Keratinocyte (primary cell): ENCODE data around the gene L3MBTL2. TPM values are rescaled to one million over a fixed set of nuclear protein-coding genes. Genes with fewer than 3 reads are reported as not detected.

Experiments used
- DNase-seq: peaks from one replicate; pipeline ENCODE4 v3.0.0-alpha.2; 2011; ENCODE audit warnings: low read depth, missing footprints, low spot score
- FAIRE-seq: peaks from 2 replicates; lab custom pipeline; 2011; peaks lifted over from hg19 to GRCh38; lab: Jason Lieb, UNC
- H2AFZ ChIP-seq: 2 replicates; pipeline ENCODE4 v1.6.0; 2012; ENCODE audit warnings: low read length, control low read depth, inconsistent platforms; ENCODE audit not compliant: control insufficient read depth
- H3K27ac ChIP-seq: 2 replicates; pipeline ENCODE4 v1.5.1; 2011; ENCODE audit warnings: low read length; ENCODE audit not compliant: control insufficient read depth, insufficient read depth
- H3K27me3 ChIP-seq: 3 replicates; pipeline ENCODE4 v1.6.0; 2011; ENCODE audit warnings: low read length; ENCODE audit not compliant: control insufficient read depth, insufficient read depth; ENCODE audit errors: extremely low read depth
- H3K36me3 ChIP-seq, 2 experiments: 2 replicates in 1 of 2; 3 replicates in 1 of 2; pipeline ENCODE4 v1.5.1; 2011; ENCODE audit warnings: low read length in 2 of 2, mild to moderate bottlenecking in 1 of 2; ENCODE audit not compliant: control insufficient read depth in 2 of 2, insufficient read depth in 2 of 2; ENCODE audit errors: extremely low read depth in 1 of 2
- H3K4me1 ChIP-seq: 3 replicates; pipeline ENCODE4 v1.5.1; 2011; ENCODE audit warnings: low read length; ENCODE audit not compliant: control insufficient read depth, insufficient read depth; ENCODE audit errors: extremely low read depth
- H3K4me2 ChIP-seq: 3 replicates; pipeline ENCODE4 v1.6.0; 2011; ENCODE audit warnings: low read depth, low read length; ENCODE audit not compliant: control insufficient read depth, insufficient read depth; ENCODE audit errors: extremely low read depth
- H3K4me3 ChIP-seq, 3 experiments: fragments of 200-600 bp in 1 of 3; sonication (generic) in 1 of 3; 2 replicates in 2 of 3; 3 replicates in 1 of 3; pipeline ENCODE4 v1.5.1; 2011 to 2016; ENCODE audit warnings: low read length in 3 of 3, mild to moderate bottlenecking in 3 of 3, control low read depth in 2 of 3, inconsistent platforms in 1 of 3, low read depth in 1 of 3, mixed read lengths in 1 of 3, mixed run types in 1 of 3, moderate library complexity in 1 of 3; ENCODE audit not compliant: control insufficient read depth in 2 of 3, insufficient read depth in 2 of 3; ENCODE audit errors: extremely low read depth in 1 of 3
- H3K79me2 ChIP-seq: 2 replicates; pipeline ENCODE4 v1.6.0; 2012; ENCODE audit warnings: low read length; ENCODE audit not compliant: control insufficient read depth, insufficient read depth
- H3K9ac ChIP-seq: 3 replicates; pipeline ENCODE4 v1.6.0; 2011; ENCODE audit warnings: low read length; ENCODE audit not compliant: control insufficient read depth, insufficient read depth; ENCODE audit errors: extremely low read depth
- H3K9me1 ChIP-seq: 3 replicates; pipeline ENCODE4 v1.6.0; 2011; ENCODE audit warnings: low read length; ENCODE audit not compliant: control insufficient read depth, insufficient read depth; ENCODE audit errors: extremely low read depth
- H3K9me3 ChIP-seq: 2 replicates; pipeline ENCODE4 v1.5.1; 2012; ENCODE audit warnings: low read depth, low read length; ENCODE audit not compliant: control insufficient read depth
- H4K20me1 ChIP-seq: 3 replicates; pipeline ENCODE4 v1.6.0; 2011; ENCODE audit warnings: low read length; ENCODE audit not compliant: control insufficient read depth, insufficient read depth; ENCODE audit errors: extremely low read depth
- EZH2 ChIP-seq: IDR thresholded peaks from one replicate; pipeline ENCODE4 v1.6.1; 2012; ENCODE audit warnings: inconsistent platforms, mild to moderate bottlenecking, low read length, moderate library complexity
- dilution Hi-C: fragments of 300-500 bp; cut with MboI; formaldehyde crosslinking; loops from one replicate; pipeline ENCODE4 v1.7.0; 2020; ENCODE audit warnings: low sequenced_read_pairs; ENCODE audit not compliant: extremely low pct_ligation_motif_present
- polyA plus RNA-seq, 5 experiments: library from polyadenylated mRNA; depleted of rRNA in 3 of 5; stranded (reverse) in 3 of 5; stranded (forward) in 1 of 5; unstranded in 1 of 5; fragments of >200 nt; gene quantifications; 1 replicate in 1 of 5; 2 replicates in 3 of 5; 3 replicates in 1 of 5; pipeline versions ENCODE4 v1.2.1 to v1.2.3, GENCODE V29; 2011 to 2012; ENCODE audit warnings: missing spikeins in 2 of 5, low read depth in 1 of 5, low replicate concordance in 1 of 5
- TF ChIP-seq, protein P1 (sequence below), 3 experiments: IDR thresholded peaks in 1 of 3; conservative IDR thresholded peaks in 1 of 3; optimal IDR thresholded peaks in 1 of 3; 2 replicates in 2 of 3; 3 replicates in 1 of 3; pipeline versions ENCODE3 to v1.5.1; 2011; ENCODE audit warnings: low read length in 3 of 3, mild to moderate bottlenecking in 3 of 3, moderate library complexity in 2 of 3, control low read depth in 1 of 3, inconsistent platforms in 1 of 3; ENCODE audit not compliant: insufficient read depth in 2 of 3; ENCODE audit errors: extremely low read depth in 1 of 3

L3MBTL2 gene
- polyA plus RNA-seq, 1 donor (not counting 4 experiments of a cell fraction or from before 2014, with no cell fraction given), result 16.7 TPM

DNA sequence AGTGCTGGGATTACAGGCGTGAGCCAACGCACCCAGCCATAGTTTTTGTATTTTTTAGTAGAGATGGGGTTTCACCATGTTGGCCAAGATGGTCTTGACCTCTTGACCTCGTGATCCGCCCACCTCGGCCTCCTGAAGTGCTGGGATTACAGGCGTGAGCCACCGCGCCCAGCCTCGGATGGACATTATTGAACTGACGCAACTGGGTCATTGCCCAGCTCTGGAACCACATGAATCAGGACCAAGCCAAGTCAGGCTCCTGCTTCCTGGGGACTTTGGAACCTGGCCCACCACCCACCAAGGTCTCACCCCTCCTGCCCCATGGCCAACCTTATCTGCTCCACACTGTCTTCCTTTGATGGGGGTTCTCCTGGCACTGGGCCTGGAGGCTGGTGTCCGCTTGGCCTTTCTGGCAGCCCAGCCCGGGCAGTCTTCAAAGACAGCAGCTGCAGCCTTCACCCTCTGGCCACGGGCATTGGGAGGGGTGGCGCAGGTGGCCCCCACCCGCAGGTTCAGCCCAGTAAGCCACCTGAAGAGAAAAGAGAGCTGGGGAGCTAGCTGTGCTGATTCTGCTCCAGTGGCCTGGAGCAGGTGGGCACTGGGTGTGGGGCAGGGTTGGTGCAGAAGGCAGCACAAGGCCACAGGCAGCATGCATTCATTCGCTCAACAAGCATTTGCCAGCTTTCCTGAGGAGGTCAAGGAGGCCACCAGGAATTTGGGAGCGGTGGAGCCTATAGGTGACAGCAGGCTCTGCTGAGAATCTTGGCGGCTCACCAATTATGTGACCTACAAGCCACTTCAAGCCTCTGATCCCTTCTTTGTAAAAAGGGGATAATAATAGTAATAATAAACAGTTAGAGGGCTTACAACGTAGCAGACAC is 29.9 kb downstream of the L3MBTL2 start:
- no peak overlapping the region for H2AFZ ChIP-seq
- H3K27me3 ChIP-seq, result no peaks in the 10 kb centered on the region
- H3K9me3 ChIP-seq, result no peaks in the 10 kb centered on the region
- TF ChIP-seq, protein P1, sequence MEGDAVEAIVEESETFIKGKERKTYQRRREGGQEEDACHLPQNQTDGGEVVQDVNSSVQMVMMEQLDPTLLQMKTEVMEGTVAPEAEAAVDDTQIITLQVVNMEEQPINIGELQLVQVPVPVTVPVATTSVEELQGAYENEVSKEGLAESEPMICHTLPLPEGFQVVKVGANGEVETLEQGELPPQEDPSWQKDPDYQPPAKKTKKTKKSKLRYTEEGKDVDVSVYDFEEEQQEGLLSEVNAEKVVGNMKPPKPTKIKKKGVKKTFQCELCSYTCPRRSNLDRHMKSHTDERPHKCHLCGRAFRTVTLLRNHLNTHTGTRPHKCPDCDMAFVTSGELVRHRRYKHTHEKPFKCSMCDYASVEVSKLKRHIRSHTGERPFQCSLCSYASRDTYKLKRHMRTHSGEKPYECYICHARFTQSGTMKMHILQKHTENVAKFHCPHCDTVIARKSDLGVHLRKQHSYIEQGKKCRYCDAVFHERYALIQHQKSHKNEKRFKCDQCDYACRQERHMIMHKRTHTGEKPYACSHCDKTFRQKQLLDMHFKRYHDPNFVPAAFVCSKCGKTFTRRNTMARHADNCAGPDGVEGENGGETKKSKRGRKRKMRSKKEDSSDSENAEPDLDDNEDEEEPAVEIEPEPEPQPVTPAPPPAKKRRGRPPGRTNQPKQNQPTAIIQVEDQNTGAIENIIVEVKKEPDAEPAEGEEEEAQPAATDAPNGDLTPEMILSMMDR (optimal IDR thresholded peaks at IDR 0.05 in 1 of 3, IDR thresholded peaks at IDR 0.05 in 1 of 3, conservative IDR thresholded peaks at IDR 0.05 in 1 of 3; ENCODE audit: extremely low read depth in 1 of 3, insufficient read depth in 2 of 3, low read length in 3 of 3), result no peak
- TF ChIP-seq EZH2, result no peak
- no peaks in the 10 kb centered on the region for H4K20me1 ChIP-seq
- no peak overlapping the region for H3K27ac ChIP-seq
- H3K4me3 ChIP-seq, result no peak overlapping the region
- dilution Hi-C loops, result no loop called here
- H3K9me1 ChIP-seq, result no peaks in the 10 kb centered on the region
- no peaks in the 10 kb centered on the region for H3K79me2 ChIP-seq
- H3K4me1 ChIP-seq, result peaks cover 18% of the 10 kb centered on the region
- FAIRE-seq (no peak), DNase-seq (no peak)
- no peak overlapping the region for H3K4me2 ChIP-seq
- H3K36me3 ChIP-seq, result peaks cover 7 to 10% of the 10 kb centered on the region in 2 experiments
- H3K9ac ChIP-seq, result no peak overlapping the region

DNA sequence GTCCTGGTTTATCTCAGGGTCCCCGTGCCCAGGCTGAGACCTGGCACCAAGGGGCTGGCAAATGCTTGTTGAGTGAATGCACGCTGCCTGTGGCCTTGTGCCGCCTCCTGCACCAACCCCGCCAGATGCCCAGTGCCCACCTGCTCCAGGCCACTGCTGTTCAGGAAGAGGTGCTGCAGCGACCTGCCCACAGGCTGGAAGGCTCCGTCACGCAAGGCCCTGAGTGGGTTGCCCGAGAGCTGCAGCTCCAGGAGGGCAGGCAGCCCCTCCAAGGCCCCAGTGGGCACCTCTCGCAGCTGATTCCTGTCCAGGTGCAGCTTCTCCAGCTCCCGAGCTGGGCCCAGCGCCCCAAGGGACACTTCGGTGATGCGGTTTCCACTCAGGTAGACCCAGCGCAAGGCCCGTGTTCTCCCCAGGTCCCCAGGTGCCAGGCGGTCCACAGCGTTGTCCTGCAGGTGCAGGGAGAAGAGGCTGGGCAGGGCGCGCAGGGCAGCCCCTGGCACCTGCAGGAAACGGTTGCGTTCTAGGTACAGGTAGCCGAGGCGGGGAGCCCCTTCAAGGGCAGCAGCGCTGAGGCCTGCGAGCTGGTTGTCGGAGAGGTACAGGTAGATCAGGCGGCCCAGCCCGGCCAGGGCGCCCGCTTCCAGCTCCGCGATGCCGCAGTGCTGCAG is 32.1 kb downstream of the L3MBTL2 start:
- Histone ChIP-seq H3K79me2 (no peaks in the 10 kb centered on the region), H3K4me1 (peaks cover 16% of the 10 kb centered on the region), H3K36me3 (no peaks in the 10 kb centered on the region), H3K4me3 (peak overlapping the region in 1 of 3 experiments; percentile 43), H3K27ac (no peak overlapping the region), H4K20me1 (no peaks in the 10 kb centered on the region), H3K4me2 (peak overlapping the region; percentile 73), H3K9me3 (no peaks in the 10 kb centered on the region), H3K9me1 (no peaks in the 10 kb centered on the region), H3K27me3 (no peaks in the 10 kb centered on the region), H2AFZ (peak overlapping the region; percentile 30), H3K9ac (peak overlapping the region; percentile 50)
- TF ChIP-seq EZH2, result no peak
- TF ChIP-seq, protein P1 (optimal IDR thresholded peaks at IDR 0.05 in 1 of 3, IDR thresholded peaks at IDR 0.05 in 1 of 3, conservative IDR thresholded peaks at IDR 0.05 in 1 of 3; ENCODE audit: extremely low read depth in 1 of 3, insufficient read depth in 2 of 3, low read length in 3 of 3), result no peak
- no peak for FAIRE-seq
- dilution Hi-C loops, result no loop called here
- no peak for DNase-seq
